HepG2 (cell line): ENCODE measurements around the gene EIF6. TPM values are rescaled to one million over a fixed set of nuclear protein-coding genes. Genes with fewer than 3 reads are reported as not detected.

Source experiments
- ARNT2 ChIP-seq: sonication (generic); formaldehyde crosslinking; IDR thresholded peaks from 2 replicates; pipeline ENCODE4 v1.8.0; 2022; ENCODE audit warnings: mild to moderate bottlenecking, low read depth, missing genetic modification reagents, moderate library complexity
- DMTF1 ChIP-seq: sonication (generic); formaldehyde crosslinking; IDR thresholded peaks from 2 replicates; pipeline ENCODE4 v1.4.0; 2020; ENCODE audit warnings: mild to moderate bottlenecking, missing genetic modification reagents
- MAFG ChIP-seq: sonication (generic); formaldehyde crosslinking; IDR thresholded peaks from 2 replicates; pipeline ENCODE4 v1.5.1; 2020; ENCODE audit warnings: mild to moderate bottlenecking, missing genetic modification reagents
- MTERF4 ChIP-seq: sonication (generic); formaldehyde crosslinking; IDR thresholded peaks from 2 replicates; pipeline ENCODE4 v1.8.0; 2023; ENCODE audit warnings: mild to moderate bottlenecking, missing genetic modification reagents
- RNF219 ChIP-seq: sonication (generic); formaldehyde crosslinking; IDR thresholded peaks from 2 replicates; pipeline ENCODE4 v1.5.0; 2020; ENCODE audit warnings: mild to moderate bottlenecking, missing genetic modification reagents
- SALL1 ChIP-seq: sonication (generic); formaldehyde crosslinking; IDR thresholded peaks from 2 replicates; pipeline ENCODE4 v1.8.0; 2022; ENCODE audit warnings: mild to moderate bottlenecking, missing genetic modification reagents
- SPEN ChIP-seq: sonication (generic); formaldehyde crosslinking; IDR thresholded peaks from 2 replicates; pipeline ENCODE4 v1.5.1; 2020; ENCODE audit warnings: low read depth, mild to moderate bottlenecking, missing genetic modification reagents
- USF2 ChIP-seq, 2 experiments: sonication (generic) in 1 of 2; formaldehyde crosslinking in 1 of 2; IDR thresholded peaks; 2 replicates each; pipeline versions ENCODE4 v1.5.1 to v1.6.1; 2011 to 2020; ENCODE audit warnings: borderline replicate concordance in 1 of 2, low read depth in 1 of 2, low read length in 1 of 2, mild to moderate bottlenecking in 1 of 2, missing genetic modification reagents in 1 of 2, moderate library complexity in 1 of 2
- ZBTB43 ChIP-seq: sonication (generic); formaldehyde crosslinking; conservative IDR thresholded peaks from 2 replicates; pipeline ENCODE4 v1.4.0; 2020; ENCODE audit warnings: missing genetic modification reagents
- ZNF232 ChIP-seq: sonication (generic); formaldehyde crosslinking; IDR thresholded peaks from 2 replicates; pipeline ENCODE4 v1.4.0; 2020; ENCODE audit warnings: missing genetic modification reagents, borderline replicate concordance
- ZNF609 ChIP-seq: sonication (generic); formaldehyde crosslinking; IDR thresholded peaks from 2 replicates; pipeline ENCODE4 v1.4.0; 2020; ENCODE audit warnings: mild to moderate bottlenecking, missing genetic modification reagents, borderline replicate concordance
- polyA plus RNA-seq, 8 experiments: library from polyadenylated mRNA; depleted of rRNA in 3 of 8; stranded (reverse) in 7 of 8; unstranded in 1 of 8; fragments of >200 nt; fragmentation: Illumina TruSeq in 4 of 8; extraction: Trizol in 4 of 8; gene quantifications; 2 replicates each; pipeline versions ENCODE4 v1.2.1 to v1.2.3, GENCODE V29; 2011 to 2016; ENCODE audit warnings: low read depth in 4 of 8, missing spikeins in 1 of 8, mixed read lengths in 1 of 8; ENCODE audit not compliant: insufficient read depth in 1 of 8
- total RNA-seq, 5 experiments: library from RNA; depleted of rRNA; stranded (reverse); fragments of >200 nt; fragmentation: Illumina TruSeq; extraction: Trizol; gene quantifications; 2 replicates each; pipeline ENCODE4 v1.2.3, GENCODE V29; 2016; ENCODE audit warnings: low read depth in 1 of 5

Gene EIF6
- total and polyA plus RNA-seq, 2 of the 13 experiments (the other 11 are each of a cell fraction or from before 2014, with no cell fraction given) = 462 to 466 TPM

GRCh38 chr20:35283441-35284266 lies 918 bp downstream of the EIF6 start (continued):
- TF ChIP-seq MAFG (CRISPR knock-in tag) (no peak), ZBTB43 (peak; percentile 2; the same call in 1 of the 2 replicates), DMTF1 (0 out of 2 replicates have a peak, but pooled peaks have one; percentile 3), USF2 (IDR thresholded peaks at IDR 0.05; ENCODE audit: low read depth, low read length) (no peak), USF2 (CRISPR knock-in tag; IDR thresholded peaks at IDR 0.05; ENCODE audit: borderline replicate concordance) (0 out of 2 replicates have a peak, but pooled peaks have one; percentile 43), ARNT2 (CRISPR knock-in tag) (0 out of 2 replicates have a peak, but pooled peaks have one; percentile 23), ZNF232 (CRISPR knock-in tag) (0 out of 2 replicates have a peak, but pooled peaks have one; percentile 55), RNF219 (CRISPR knock-in tag) (0 out of 2 replicates have a peak, but pooled peaks have one; percentile 75), SPEN (CRISPR knock-in tag) (no peak), SALL1 (peak; percentile 13; the same call in 1 of the 2 replicates), ZNF609 (CRISPR knock-in tag) (no peak), MTERF4 (CRISPR knock-in tag) (peak; percentile 92; the same call in 1 of the 2 replicates)
